Fibroblast of the aortic adventitia (primary cell): ENCODE data around the gene NR5A1. TPM values are rescaled to one million over a fixed set of nuclear protein-coding genes. Genes with fewer than 3 reads are reported as not detected.

ENCODE experiments used
- DNase-seq: peaks from one replicate; pipeline ENCODE4 v3.0.0-alpha.2; 2010; ENCODE audit warnings: low read depth
- H3K4me3 ChIP-seq: 2 replicates; pipeline ENCODE4 v1.5.1; 2011; ENCODE audit warnings: low read depth, mild to moderate bottlenecking, control low read depth, low read length, moderate library complexity
- CTCF ChIP-seq: IDR thresholded peaks from 2 replicates; pipeline ENCODE4 v1.5.1; 2011; ENCODE audit warnings: mild to moderate bottlenecking, low read length, control low read depth, inconsistent platforms; ENCODE audit not compliant: insufficient read depth
- total RNA-seq: library from RNA; depleted of rRNA; stranded (reverse); fragments of >200 nt; gene quantifications from 2 replicates; pipeline ENCODE4 v1.2.3, GENCODE V29; 2012; ENCODE audit warnings: low replicate concordance

NR5A1 gene
- total RNA-seq, 1 donor = not detected

GRCh38 chr9:124500028-124500795 is 7.0 kb downstream of the NR5A1 start:
- H3K4me3 ChIP-seq = no peak overlapping the region
- no peak for DNase-seq
- no peak for TF ChIP-seq CTCF

- no peak for DNase-seq
- no peak for TF ChIP-seq CTCF
- no peak overlapping the region for H3K4me3 ChIP-seq
Measured at GRCh38 chr9:124499216-124499615, 8.0 kb downstream of the NR5A1 start.

- no peak for TF ChIP-seq CTCF
- DNase-seq = no peak
- no peak overlapping the region for H3K4me3 ChIP-seq
Measured at GRCh38 chr9:124498499-124499146, 8.6 kb downstream of the NR5A1 start.

GRCh38 chr9:124498040-124498439 is 9.2 kb downstream of the NR5A1 start:
- no peak for DNase-seq
- no peak overlapping the region for H3K4me3 ChIP-seq
- no peak for TF ChIP-seq CTCF

GRCh38 chr9:124497441-124497840 is 9.8 kb downstream of the NR5A1 start:
- no peak for TF ChIP-seq CTCF
- no peak for DNase-seq

GRCh38 chr9:124496463-124496862 is 10.7 kb downstream of the NR5A1 start:
- no peak for TF ChIP-seq CTCF
- DNase-seq = no peak
- H3K4me3 ChIP-seq = no peak overlapping the region

More at GRCh38 chr9:124497441-124497840, 9.8 kb downstream of the NR5A1 start:
- no peak overlapping the region for H3K4me3 ChIP-seq
